HG03342 (cell line): ENCODE data around the gene ASTN1.

Experiments
- ATAC-seq: cut with Tn5 transposase; IDR thresholded peaks from one replicate; pipeline ENCODE4 v1.9.1; 2021; ENCODE audit warnings: mild to moderate bottlenecking, moderate library complexity; ENCODE audit not compliant: unreplicated experiment

Gene ASTN1

DNA sequence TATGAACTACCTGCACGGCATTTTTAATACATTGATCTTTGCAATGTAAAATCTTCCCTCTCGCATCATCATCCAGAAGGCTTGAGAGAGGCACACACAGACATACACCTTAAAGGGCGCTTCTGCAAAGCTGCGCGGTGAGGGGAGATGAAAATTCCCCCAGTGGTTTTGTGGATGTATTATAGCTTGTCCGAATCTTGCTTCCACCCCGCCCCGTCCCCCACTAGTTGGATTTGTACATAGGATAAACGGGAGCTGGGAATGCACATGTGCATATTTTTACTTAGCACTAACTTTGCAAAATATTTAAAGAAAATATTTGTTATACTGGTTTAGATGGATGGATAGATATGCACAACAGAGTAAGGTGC is 542 bp upstream of the ASTN1 start:
- no peak for ATAC-seq

GRCh38 chr1:177163844-177164379 is 600 bp downstream of the ASTN1 start:
- ATAC-seq, result no peak

DNA sequence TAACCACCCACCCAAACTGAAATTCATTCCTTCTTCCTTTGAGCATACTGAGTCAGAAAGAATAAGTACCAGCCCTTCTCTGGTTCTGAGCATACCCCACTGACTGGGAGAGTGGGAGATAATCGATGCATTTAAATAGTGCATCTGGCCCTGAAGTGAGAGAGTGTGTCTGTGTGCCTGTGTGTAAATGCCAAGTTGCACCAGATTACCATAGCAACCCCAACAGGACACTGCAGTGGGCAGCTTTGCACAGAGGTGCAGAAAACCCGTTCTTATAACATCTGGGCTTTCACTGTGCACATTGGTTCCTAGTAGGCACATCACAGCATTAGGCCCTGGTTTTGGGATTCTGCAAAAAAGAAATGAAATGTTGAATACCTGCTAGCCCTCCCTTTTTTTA is 2.3 kb downstream of the ASTN1 start:
- ATAC-seq, result no peak

GRCh38 chr1:177146499-177146898 is 18.0 kb downstream of the ASTN1 start:
- ATAC-seq, result no peak

- ATAC-seq, result no peak
These were observed 19.1 kb downstream of the ASTN1 start for GRCh38 chr1:177145106-177146070.

GRCh38 chr1:177142791-177143271 is 21.7 kb downstream of the ASTN1 start:
- no peak for ATAC-seq

GRCh38 chr1:177142010-177142409 is 22.5 kb downstream of the ASTN1 start:
- ATAC-seq, result no peak

GRCh38 chr1:177138347-177138746 is 26.2 kb downstream of the ASTN1 start:
- ATAC-seq, result no peak

- ATAC-seq, result no peak
These were observed 26.7 kb downstream of the ASTN1 start for GRCh38 chr1:177137814-177138213.

DNA sequence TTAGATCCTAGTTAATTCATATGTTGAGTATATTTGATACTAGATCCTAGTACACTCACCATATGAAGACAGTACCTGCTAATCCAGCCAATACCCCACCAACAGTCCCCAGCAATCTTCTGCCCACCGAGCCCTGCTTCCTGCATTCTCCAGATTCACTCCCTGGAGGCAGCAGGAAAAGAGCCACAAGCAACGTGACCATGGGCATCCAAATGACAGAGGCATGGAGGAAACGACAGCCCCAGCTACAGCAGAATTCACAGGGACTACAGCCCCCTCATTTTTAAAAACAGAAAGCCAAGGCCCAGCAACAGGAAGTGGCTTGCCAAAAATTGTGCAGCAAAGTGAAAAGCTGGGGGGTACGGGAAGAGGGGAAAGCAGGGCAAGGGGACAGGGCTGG is 29.3 kb downstream of the ASTN1 start:
- no peak for ATAC-seq

- ATAC-seq, result no peak
These were observed 30.5 kb downstream of the ASTN1 start for GRCh38 chr1:177133977-177134538.

DNA sequence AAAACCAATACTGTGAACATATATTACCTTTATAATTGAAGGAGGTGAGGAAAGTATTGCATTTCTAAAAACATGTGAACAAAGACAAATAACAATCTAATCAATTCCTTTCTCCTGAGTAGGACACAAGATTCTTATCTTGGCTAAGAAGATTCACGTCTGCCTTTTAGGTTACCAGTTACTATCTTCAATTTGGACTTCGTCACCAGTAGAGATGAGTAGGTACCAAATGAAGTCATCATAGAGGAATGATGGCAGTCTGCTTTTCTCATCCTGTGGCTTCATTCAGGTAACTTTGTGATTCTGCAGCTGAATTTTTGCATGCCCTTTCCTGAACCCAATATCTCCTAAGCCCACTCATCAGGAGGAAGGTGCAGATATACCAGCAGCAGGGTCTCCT is 32.4 kb downstream of the ASTN1 start:
- no peak for ATAC-seq

DNA sequence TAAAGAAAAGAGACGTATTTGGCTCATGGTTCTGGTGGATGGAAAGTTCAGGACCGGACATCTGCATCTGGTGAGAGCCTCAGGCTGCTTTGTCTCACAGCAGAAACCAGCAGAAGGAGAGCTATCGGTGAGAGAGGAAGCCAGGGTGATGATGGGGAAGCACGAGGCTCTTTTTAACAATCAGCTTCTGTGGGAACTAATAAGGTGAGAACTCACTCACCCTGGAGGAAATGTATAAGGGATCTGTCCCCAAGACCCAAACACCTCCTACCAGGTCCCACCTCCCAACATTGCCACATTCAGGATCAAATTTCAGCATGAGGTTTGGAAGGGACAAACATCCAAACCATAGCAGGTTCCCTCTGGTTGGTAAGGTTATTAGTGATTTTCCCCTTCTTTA is 32.8 kb downstream of the ASTN1 start:
- no peak for ATAC-seq

DNA sequence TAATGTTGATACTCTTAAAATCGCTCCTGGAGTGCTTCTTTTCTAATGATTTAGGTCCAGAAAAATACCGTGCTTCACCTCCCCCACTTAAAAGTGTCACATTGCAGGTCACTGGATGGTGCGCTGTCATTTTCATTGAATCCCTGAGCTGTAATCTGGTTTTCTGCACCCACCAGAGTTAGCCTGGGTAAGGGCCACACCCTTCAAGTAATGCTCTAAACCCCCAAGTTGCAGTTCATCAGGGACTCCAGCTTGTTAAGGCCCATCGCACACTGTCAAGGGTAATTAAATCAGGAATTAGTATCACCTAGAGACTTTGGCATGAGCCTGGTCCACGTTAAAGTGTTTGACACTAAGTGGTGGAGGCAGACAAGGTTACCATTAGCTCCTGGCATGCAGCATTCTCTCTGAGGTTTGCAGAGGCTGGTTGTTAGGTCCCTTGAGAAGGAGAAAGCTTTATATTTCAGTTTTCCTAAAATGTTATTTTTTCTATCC is 34.0 kb downstream of the ASTN1 start:
- no peak for ATAC-seq

DNA sequence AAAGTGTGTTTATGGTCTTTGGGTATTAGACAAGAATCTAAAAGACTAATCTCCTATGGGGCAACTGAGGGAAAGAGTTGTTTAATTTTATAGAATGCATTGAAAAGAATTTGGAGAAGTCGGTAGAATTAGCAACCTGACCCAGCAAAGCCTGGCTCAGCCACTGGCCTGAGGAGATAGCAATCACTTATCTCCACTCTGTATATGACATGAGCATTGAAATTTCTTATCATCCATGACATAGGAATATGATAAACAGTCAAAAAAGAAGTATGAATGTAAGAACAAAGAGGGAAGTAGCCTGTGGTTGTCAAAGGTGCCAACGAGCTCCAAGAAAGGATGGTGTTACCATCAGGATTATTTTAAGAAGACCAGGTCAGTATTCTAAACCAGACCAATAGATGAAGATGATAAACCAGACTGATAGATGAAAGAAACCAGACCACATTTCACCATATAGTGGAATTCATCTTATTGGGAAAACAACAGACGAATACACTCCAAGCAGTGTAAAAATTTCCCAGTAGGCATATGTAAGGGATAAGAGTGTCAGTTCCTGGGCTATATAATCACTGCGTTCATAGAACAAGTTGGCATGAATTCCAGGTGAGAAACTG is 35.7 kb downstream of the ASTN1 start:
- ATAC-seq, result no peak

GRCh38 chr1:177126267-177126666 is 38.2 kb downstream of the ASTN1 start:
- no peak for ATAC-seq

- ATAC-seq, result no peak
These were observed 39.8 kb downstream of the ASTN1 start for GRCh38 chr1:177124577-177125278.

GRCh38 chr1:177122461-177123251 is 41.9 kb downstream of the ASTN1 start:
- no peak for ATAC-seq

DNA sequence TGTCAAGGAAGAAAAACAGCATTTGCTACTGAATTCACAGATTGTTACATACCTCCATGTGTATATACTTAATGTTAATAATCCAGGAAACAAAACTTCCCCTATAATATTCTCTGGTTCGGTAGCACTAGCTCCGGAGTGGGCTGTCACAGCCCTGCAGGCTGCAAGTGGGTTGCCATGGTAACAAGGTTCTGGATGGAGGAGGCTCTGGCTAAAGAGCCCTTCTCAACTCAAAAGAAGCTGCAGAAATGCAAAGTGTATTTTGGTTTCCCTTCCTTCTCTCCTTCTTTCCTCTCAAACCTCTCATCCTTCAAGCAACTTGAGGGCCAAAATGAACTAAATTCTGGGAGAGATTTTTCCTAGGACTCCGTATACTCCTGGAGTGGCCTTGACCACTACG is 45.2 kb downstream of the ASTN1 start:
- no peak for ATAC-seq

- no peak for ATAC-seq
These were observed 45.6 kb downstream of the ASTN1 start for GRCh38 chr1:177118901-177119300.
